SK-N-DZ (cell line): Measurements from ENCODE around the gene BCAR1.
"Not testable (repeated sequence)": the region's sequence is repeated elsewhere in the genome, so short reads cannot be mapped to it uniquely, and the experiment has no call there.

Experiments used
- DNase-seq: peaks from one replicate; pipeline ENCODE4 v3.0.0-alpha.2; 2015; ENCODE audit warnings: low spot score

The BCAR1 gene

GRCh38 chr16:75271441-75272096 is 20.1 kb upstream of the BCAR1 start:
- no peak for DNase-seq

DNA sequence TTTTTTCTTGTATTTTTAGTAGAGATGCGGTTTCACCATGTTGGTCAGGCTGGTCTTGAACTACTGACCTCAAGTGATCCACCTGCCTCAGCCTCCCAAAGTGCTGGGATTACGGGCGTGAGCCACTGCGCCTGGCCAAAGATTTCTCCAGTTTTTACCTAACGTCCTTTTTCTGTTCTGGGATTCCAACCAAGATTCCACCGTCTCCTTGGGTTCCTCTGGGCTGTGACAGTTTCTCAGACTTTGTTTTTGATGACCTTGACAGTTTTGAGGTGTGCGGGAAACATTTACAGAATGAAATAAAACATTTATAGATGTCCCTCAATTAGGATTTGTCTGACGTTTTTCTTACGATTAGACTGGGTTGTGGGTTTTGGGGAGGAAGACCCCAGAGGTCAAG is 17.9 kb upstream of the BCAR1 start:
- not testable (repeated sequence) for DNase-seq

DNA sequence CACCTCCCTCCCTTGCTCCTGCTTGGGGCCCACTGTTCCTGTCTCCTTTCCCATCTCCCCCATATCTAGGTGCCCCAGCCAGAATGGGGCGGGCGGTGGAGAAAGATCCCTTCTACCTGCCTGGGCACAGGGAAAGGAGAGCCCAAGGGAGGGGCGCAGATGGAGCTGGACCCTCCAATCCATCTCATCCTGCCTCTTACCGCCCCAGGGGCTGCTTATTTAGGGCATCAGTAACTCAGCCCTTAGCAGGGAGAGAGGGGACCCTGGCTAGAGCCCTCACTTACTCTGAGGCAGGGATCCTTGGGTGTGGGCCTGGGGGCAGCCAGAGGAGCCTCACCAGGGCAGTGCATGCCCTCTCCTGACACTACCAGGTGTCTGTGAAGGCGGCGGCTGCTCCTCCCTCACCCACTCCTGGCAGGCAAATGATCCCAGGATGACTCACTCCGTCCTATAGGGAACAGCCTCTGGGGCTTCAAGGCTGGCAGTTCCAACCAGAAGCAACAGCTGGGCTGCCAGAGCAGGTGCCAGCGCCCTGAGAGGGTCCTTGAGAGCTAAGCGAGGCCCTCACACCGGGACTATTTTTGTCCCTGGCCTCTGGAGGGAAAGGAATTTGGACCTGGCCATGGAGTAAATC is 16.3 kb upstream of the BCAR1 start:
- DNase-seq: no peak

- no peak for DNase-seq
These were observed 15.6 kb upstream of the BCAR1 start for GRCh38 chr16:75266738-75267630.

DNA sequence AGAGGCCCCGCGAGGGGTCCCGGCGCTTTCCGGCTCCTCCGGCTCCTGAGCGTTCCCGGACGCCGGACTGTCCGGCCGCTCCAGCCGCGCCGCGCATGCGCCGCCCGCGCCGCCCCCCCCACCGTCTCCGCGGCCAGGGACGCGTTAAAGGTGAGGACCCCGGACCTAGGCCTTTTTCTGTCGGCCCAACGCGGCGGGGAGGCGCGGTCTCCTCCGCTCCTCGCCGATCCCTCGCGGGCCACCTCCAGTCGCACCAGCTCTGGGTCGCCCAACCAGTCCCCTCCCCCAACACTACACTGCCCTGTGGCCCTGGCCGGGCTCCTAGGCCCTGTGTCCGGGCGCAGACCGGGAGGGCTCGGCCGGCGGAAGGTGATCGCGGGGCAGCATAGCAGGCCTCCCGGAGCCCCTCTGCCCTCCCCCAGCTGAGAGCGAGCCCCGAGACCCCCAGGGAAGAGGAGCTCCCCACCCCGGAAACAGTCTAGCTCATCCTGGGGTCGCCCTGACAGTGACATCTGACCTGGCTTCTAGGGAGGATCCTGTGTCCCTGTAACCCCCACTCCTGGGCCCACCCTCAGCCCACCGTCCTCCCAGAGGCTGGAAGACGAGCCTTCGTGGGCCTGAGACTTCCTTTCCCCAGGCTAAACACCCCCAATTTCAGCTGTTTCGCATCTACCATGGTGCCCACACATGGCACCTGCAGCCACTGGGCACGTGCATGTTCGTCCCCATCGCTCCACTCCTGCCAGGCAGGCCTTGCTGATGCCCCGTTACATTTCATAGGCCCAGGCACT is 14.7 kb upstream of the BCAR1 start:
- DNase-seq: peak; percentile 89

DNA sequence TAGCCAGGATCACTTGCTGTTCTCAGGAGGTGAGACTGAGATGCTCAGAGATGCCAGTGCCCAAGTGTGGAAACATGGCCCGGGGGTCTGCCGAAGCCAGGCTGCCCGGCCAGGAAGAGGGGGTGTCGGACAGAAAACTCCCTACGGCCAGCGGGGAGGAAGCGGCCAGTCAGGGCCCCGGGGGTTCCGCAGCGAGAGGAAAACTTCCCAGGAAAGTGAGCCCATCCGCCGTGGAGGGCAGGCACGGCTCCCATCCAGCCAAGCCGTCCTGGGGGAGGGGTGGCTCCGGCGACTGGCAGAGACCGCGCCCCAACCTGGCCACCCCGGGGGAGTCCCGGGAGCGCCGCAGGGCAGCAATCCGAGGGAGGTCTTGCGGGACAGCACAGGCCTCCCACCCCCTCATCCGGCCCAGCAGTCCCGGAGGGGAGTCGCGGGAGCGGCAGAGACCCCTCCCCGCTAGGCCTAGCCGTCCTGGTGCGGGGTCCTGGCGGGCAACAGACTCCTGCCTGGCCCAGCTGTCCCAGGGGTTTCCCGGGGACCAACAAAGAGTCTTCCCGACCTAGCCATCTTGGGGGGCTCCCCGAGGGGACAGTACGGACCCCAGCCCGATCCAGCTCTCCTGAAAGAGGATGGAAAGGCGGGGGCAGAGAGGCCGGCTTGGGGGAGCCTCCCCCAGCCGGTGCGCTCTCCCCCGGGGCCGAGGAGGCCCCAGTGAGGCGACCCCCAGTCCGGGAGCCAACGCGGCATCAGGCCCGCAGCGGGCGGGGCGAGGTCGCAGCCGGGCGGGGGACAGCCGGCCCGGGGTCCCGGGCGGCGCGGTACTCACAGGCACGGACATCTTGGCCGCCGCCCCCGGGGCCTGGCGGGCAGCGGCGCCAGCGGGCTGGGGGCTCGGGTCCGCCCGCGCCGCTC is 13.8 kb upstream of the BCAR1 start:
- DNase-seq: no peak

GRCh38 chr16:75264457-75264998 is 13.1 kb upstream of the BCAR1 start:
- DNase-seq: no peak

DNA sequence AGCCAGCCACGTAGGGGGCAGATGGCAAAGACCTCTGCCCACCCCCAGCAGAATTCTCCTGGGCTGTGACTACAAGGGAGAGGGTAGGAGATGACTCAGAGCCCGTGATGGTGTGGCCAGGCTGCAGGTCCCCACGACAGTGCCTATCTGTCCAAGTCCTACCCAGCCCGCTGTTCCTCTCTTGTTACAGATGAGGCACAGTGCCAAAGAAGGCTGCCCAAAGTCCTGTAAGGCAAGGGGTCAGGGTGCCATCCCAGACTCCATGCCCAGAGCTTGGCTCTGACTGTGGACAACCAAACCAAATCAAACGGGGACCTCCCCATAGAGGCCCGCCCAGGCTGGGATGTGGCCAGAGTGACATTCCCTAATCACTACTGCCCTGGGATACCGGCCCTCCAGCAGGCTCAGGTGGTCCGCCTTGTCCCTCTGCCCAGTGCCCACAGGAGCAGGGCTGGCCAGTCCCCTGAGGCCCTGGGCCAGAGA is 12.6 kb upstream of the BCAR1 start:
- DNase-seq: no peak

- DNase-seq: no peak
These were observed 12.0 kb upstream of the BCAR1 start for GRCh38 chr16:75263291-75263962.

- no peak for DNase-seq
These were observed 11.3 kb upstream of the BCAR1 start for GRCh38 chr16:75262800-75263127.

DNA sequence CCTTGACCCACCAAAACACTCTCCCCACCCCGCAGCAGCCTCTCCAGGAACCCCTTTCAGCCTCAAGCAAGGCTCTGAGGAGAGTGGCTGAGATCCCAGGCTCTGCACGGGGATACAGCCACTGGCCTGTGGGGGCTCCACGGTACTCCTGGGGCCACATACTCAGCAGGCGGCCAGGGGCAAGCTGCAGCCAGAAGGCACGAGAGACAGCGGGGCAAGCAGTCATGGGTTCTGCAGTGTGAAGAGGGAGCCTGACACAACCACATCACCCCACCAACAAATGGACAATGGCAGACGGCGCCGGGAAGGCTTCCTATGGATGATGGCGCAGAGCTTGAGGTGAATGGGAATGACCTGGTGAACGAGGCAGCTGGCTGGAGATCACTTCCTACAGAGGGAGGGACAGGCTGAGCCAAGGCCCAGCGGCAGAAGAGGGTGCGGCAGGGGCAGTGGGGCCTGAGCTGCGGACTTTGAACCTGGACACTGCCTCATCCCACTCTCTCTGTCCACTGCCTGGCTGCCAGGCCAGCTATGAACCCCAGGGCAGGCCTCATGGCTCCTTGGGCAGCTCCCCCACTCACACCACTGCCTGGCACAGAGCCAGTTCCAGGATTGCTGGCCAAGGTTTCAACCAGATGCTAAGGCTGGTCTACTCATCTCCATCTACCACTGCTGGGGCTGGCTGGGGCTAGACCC is 10.8 kb upstream of the BCAR1 start:
- no peak for DNase-seq

DNA sequence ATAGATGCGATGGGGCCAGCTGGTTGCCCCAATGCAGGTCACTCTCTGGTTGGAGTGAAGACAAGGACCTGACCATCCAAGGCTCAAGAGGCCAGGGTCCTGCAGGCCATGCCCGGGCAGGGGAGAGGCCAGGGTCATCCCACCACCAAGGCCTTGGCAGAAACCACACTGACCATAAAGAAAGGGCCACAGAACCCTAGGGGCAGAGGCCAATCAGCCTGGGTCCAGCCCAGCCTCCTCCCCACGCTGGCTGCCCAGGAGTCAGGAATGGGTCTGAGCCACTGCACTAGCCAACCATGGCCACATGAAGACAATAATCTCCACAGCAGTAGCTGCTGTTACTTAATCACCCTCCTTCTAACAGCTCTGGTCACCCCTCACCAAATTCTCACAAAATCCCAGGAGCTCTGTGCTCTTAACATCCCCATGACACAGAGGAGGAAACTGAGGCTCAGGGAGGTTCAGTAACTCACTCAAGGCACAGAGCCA is 10.2 kb upstream of the BCAR1 start:
- no peak for DNase-seq

DNA sequence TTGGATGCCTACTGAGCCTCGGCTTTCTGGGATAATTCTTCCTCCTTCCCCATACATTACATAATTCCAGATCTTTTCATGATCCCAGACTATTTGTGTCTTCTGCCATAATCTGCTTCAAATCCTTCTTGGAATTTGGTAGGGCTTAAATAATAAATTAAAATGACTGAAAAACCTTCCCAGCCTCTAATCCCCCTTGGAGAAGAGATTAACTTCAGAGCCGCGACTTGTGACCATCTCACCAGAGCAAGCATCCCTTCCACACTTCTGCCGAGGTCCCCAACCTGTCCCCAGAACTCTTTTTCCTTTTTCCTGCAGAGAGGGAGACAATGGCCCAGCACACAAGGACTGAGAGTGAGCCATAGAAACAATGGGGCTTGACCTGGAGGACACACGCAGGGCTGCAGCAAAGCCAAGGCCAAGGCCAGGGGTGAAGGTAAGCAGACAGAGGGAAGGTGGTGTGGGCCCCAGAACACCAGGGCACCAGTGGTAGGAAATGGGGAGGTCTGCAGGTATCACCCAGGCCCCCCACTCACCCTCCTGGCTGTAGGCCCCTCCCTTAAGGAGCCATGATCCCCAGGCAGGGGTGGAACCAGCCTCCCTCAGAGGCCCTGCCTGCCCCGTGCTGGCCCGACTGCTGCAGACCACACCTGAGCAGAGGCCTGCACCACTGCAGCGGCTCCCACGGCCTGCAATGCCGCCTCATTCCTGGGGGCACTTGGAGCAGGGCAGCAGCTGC is 9.6 kb upstream of the BCAR1 start:
- no peak for DNase-seq

- DNase-seq: no peak
These were observed 7.3 kb upstream of the BCAR1 start for GRCh38 chr16:75258807-75259141.

DNA sequence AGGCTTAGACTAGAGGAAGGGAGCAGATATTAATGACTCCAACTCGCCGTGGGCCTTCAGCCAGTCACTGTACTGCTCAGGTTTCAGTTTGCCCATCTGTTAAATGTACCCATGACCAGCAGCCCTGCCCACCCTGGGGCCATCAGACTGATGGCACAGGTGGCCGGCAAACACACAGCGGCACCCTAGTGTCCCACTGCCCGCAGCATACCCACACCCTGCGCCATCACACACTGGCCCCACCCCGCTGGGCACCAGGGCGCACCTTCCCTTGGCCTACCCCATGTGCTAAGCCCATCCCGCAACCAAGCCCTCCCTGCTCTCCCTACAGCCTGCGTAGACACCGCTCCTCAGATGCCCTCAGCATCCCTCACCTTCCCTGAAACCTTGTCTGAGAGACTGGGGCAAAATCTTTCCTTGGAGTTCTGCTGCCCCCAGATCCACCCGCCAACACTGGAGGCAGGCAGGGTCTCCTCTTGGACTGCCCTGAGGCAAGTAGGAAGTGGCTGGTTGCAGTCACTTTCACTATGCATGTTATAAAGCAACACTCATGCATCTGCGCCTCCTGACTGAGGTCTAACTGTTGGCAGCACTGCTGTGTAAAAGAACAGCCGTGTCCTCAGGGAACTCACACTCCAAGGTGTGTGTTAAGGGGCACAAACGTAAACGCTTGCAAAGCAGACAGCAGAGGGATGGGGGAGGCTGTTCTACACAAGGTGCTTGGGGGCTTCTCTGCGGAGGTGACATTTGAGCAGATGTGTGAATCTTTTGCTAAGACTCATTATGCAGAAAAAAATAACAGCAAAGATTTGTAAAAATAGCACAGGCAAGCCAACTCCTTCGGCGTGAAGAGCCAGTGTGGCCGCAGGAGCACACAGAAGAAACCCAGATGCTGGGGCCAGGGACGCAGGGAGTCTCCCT is 6.7 kb upstream of the BCAR1 start:
- DNase-seq: no peak

- peak; percentile 52 for DNase-seq
These were observed 5.4 kb upstream of the BCAR1 start for GRCh38 chr16:75256696-75257343.

DNA sequence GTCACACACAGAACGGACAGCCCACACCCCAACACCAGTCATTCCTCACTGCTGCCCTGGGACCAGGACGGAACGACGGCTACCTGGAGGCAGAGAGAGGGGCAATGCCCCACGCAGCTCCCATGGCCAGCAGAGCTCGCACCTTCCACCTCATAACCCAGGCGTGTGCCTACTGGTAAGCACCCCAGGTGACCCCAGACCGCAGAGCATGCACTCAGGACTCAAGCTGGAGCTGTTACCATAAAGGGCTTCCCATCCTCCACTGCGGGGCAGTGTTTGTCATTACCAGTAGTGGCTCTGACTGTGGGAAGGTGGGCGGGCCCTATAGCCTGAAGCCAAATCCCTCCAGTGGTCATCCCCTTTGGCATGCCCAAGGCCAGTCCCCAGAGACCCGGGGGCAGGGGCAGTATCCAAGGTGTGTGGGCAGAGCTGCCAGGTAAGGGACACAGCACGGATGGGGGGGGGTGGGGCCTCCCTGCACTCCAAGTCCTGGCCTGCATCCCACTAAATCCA is 4.7 kb upstream of the BCAR1 start:
- DNase-seq: no peak
